IMR-90 (cell line): ENCODE measurements around the gene MPP2. TPM values are rescaled to one million over a fixed set of nuclear protein-coding genes. Genes with fewer than 3 reads are reported as not detected.

ENCODE experiments used
- ATAC-seq: fragments of 200-7000 bp; cut with Tn5 transposase; 2 replicates; pipeline ENCODE4 v1.9.1; 2020; ENCODE audit warnings: low read depth, mild to moderate bottlenecking, moderate library complexity
- BruUV-seq: library from RNA; stranded (reverse); fragments of 400-500 nt; replicated peaks from 2 replicates; lab custom pipeline; 2021; lab: Mats Ljungman, UMichigan
- CTCF ChIA-PET: fragments of 300-600 bp; formaldehyde crosslinking; extraction: SDS; loops from one replicate; lab custom pipeline; 2021; ENCODE audit warnings: antibody characterized with exemption; lab: Yijun Ruan, JAX
- POLR2A ChIA-PET: fragments of 300-600 bp; sonication (Branson Sonifier 250); formaldehyde crosslinking; loops from one replicate; lab custom pipeline; 2022; ENCODE audit warnings: antibody characterized with exemption; ENCODE audit not compliant: unreplicated experiment; lab: Charles Lee
- DNase-seq: peaks from one replicate; pipeline ENCODE4 v3.0.0; 2013
- H2AFZ ChIP-seq: replicated peaks from 2 replicates; pipeline ENCODE3; 2013; ENCODE audit warnings: low read length, mild to moderate bottlenecking; ENCODE audit not compliant: poor library complexity
- H2AK5ac ChIP-seq: 2 replicates; pipeline ENCODE4 v1.6.1; 2013; ENCODE audit warnings: low read depth, low read length, inconsistent platforms
- H2AK9ac ChIP-seq: replicated peaks from 2 replicates; pipeline ENCODE3; 2013; ENCODE audit warnings: mild to moderate bottlenecking, low read depth, low read length, moderate library complexity; ENCODE audit not compliant: poor library complexity
- H2BK120ac ChIP-seq: 2 replicates; pipeline ENCODE4 v1.6.1; 2013; ENCODE audit warnings: low read depth, low read length, inconsistent platforms
- H2BK15ac ChIP-seq: 3 replicates; pipeline ENCODE4 v1.6.1; 2013; ENCODE audit warnings: low read depth, low read length, inconsistent platforms
- H2BK20ac ChIP-seq: 2 replicates; pipeline ENCODE4 v1.6.1; 2013; ENCODE audit warnings: low read depth, mild to moderate bottlenecking, inconsistent platforms, low read length, moderate library complexity
- H2BK5ac ChIP-seq: 2 replicates; pipeline ENCODE4 v1.6.1; 2013; ENCODE audit warnings: mild to moderate bottlenecking, low read depth, low read length, inconsistent platforms; ENCODE audit not compliant: poor library complexity, severe bottlenecking
- H3K14ac ChIP-seq: replicated peaks from 2 replicates; pipeline ENCODE4 v1.6.1; 2013; ENCODE audit warnings: low read depth, low read length, inconsistent platforms
- H3K18ac ChIP-seq: 2 replicates; pipeline ENCODE4 v1.6.1; 2013; ENCODE audit warnings: low read depth, low read length, control low read depth
- H3K23ac ChIP-seq: 2 replicates; pipeline ENCODE4 v1.6.1; 2013; ENCODE audit warnings: low read depth, low read length, inconsistent platforms
- H3K27ac ChIP-seq: 2 replicates; pipeline ENCODE4 v1.5.1; 2013; ENCODE audit warnings: mild to moderate bottlenecking, control low read depth, low read length; ENCODE audit not compliant: insufficient read depth
- H3K27me3 ChIP-seq: 2 replicates; pipeline ENCODE4 v1.6.1; 2013; ENCODE audit warnings: low read length; ENCODE audit not compliant: control insufficient read depth, insufficient read depth
- H3K36me3 ChIP-seq: 2 replicates; pipeline ENCODE4 v1.6.1; 2013; ENCODE audit warnings: low read length, mixed read lengths; ENCODE audit not compliant: control insufficient read depth, insufficient read depth
- H3K4ac ChIP-seq: 2 replicates; pipeline ENCODE4 v1.6.1; 2013; ENCODE audit warnings: low read depth, low read length, inconsistent platforms
- H3K4me1 ChIP-seq: 2 replicates; pipeline ENCODE4 v1.6.1; 2013; ENCODE audit warnings: low read length, mixed read lengths; ENCODE audit not compliant: control insufficient read depth, insufficient read depth
- H3K4me2 ChIP-seq: 2 replicates; pipeline ENCODE4 v1.6.1; 2013; ENCODE audit warnings: low read depth, mild to moderate bottlenecking, control low read depth, low read length, moderate library complexity
- H3K4me3 ChIP-seq: 2 replicates; pipeline ENCODE4 v1.5.1; 2013; ENCODE audit warnings: low read depth, mild to moderate bottlenecking, control low read depth, low read length, moderate library complexity; ENCODE audit not compliant: insufficient read depth
- H3K56ac ChIP-seq: 2 replicates; pipeline ENCODE4 v1.6.1; 2013; ENCODE audit warnings: low read length, inconsistent platforms; ENCODE audit not compliant: insufficient read depth; ENCODE audit errors: extremely low read depth
- H3K79me1 ChIP-seq, 2 experiments: 2 replicates each; pipeline ENCODE4 v1.6.1; 2013; ENCODE audit warnings: low read length in 2 of 2, inconsistent platforms in 1 of 2, low read depth in 1 of 2
- H3K9ac ChIP-seq: 2 replicates; pipeline ENCODE4 v1.6.1; 2013; ENCODE audit warnings: low read depth, low read length, control low read depth
- H3K9me1 ChIP-seq: 2 replicates; pipeline ENCODE4 v1.6.1; 2013; ENCODE audit warnings: low read length, inconsistent platforms; ENCODE audit not compliant: insufficient read depth
- H3K9me3 ChIP-seq: 2 replicates; pipeline ENCODE4 v1.6.1; 2013; ENCODE audit warnings: low read length; ENCODE audit not compliant: control insufficient read depth, insufficient read depth
- H4K20me1 ChIP-seq: 2 replicates; pipeline ENCODE4 v1.6.1; 2013; ENCODE audit warnings: low read length, inconsistent platforms; ENCODE audit not compliant: insufficient read depth
- H4K5ac ChIP-seq: 2 replicates; pipeline ENCODE4 v1.6.1; 2013; ENCODE audit warnings: mild to moderate bottlenecking, low read depth, low read length, control low read depth
- H4K8ac ChIP-seq, 2 experiments: 2 replicates each; pipeline ENCODE4 v1.6.1; 2013; ENCODE audit warnings: low read depth in 2 of 2, low read length in 2 of 2, control low read depth in 1 of 2, inconsistent platforms in 1 of 2
- H4K91ac ChIP-seq: 2 replicates; pipeline ENCODE4 v1.6.1; 2013; ENCODE audit warnings: low read depth, low read length, inconsistent platforms; ENCODE audit not compliant: insufficient read depth
- BHLHE40 ChIP-seq: fragments of 150-350 bp; IDR thresholded peaks from 2 replicates; pipeline ENCODE4 v1.6.1; 2016; ENCODE audit warnings: mild to moderate bottlenecking, low read depth, low read length
- CEBPB ChIP-seq: IDR thresholded peaks from 2 replicates; pipeline ENCODE4 v1.6.1; 2012; ENCODE audit warnings: low read depth, low read length, improper control_type of control experiment
- CHD1 ChIP-seq: IDR thresholded peaks from 2 replicates; pipeline ENCODE4 v1.6.1; 2012; ENCODE audit warnings: low read depth, low read length, improper control_type of control experiment
- CTCF ChIP-seq: conservative IDR thresholded peaks from 2 replicates; pipeline ENCODE4 v1.5.1; 2012; ENCODE audit warnings: mild to moderate bottlenecking, low read depth, low read length, improper control_type of control experiment
- ELK1 ChIP-seq: fragments of 150-350 bp; IDR thresholded peaks from 2 replicates; pipeline ENCODE4 v1.6.1; 2016; ENCODE audit warnings: low read depth, mild to moderate bottlenecking, low read length, moderate library complexity, borderline replicate concordance
- MAZ ChIP-seq: IDR thresholded peaks from 2 replicates; pipeline ENCODE4 v1.6.1; 2012; ENCODE audit warnings: low read depth, mild to moderate bottlenecking, low read length, improper control_type of control experiment, moderate library complexity, borderline replicate concordance
- NFE2L2 ChIP-seq: fragments of 150-350 bp; IDR thresholded peaks from 2 replicates; pipeline ENCODE4 v1.6.1; 2016; ENCODE audit warnings: low read depth, mild to moderate bottlenecking, low read length
- POLR2A ChIP-seq: IDR thresholded peaks from 2 replicates; pipeline ENCODE4 v1.6.1; 2012; ENCODE audit warnings: mild to moderate bottlenecking, low read depth, low read length
- RAD21 ChIP-seq: IDR thresholded peaks from 2 replicates; pipeline ENCODE4 v1.6.1; 2012; ENCODE audit warnings: low read length, improper control_type of control experiment
- USF2 ChIP-seq: fragments of 150-350 bp; IDR thresholded peaks from 2 replicates; pipeline ENCODE4 v1.6.1; 2017; ENCODE audit warnings: mild to moderate bottlenecking, antibody characterized with exemption, low read length, low read depth
- WGBS, 2 experiments: methylation state at CpG; one replicate each; pipeline versions ENCODE4 v1.1.5 to v1.1.7; 2013; ENCODE audit warnings: missing lambda C conversion rate in 2 of 2; ENCODE audit not compliant: insufficient read length in 1 of 2; ENCODE audit errors: extremely low coverage in 2 of 2; 5-methylcytosine and 5-hydroxymethylcytosine counted together
- dilution Hi-C: fragments of 300-500 bp; cut with HindIII; formaldehyde crosslinking; loops from one replicate; pipeline ENCODE4 v1.14.3; 2018; ENCODE audit warnings: low sequenced_read_pairs; ENCODE audit not compliant: unreplicated experiment
- in situ Hi-C: fragments of 300-500 bp; cut with MboI; formaldehyde crosslinking; loops from 3 replicates; pipeline ENCODE4 v1.14.3; 2019; ENCODE audit warnings: low sequenced_read_pairs, inconsistent platforms, mixed read lengths
- intact Hi-C: fragments of 100-400 bp; cut with micrococcal nuclease; formaldehyde crosslinking; loops from 2 replicates; pipeline ENCODE4 v1.10.0; 2022
- polyA plus RNA-seq, 3 experiments: library from polyadenylated mRNA; depleted of rRNA; stranded (reverse); fragments of >200 nt; gene quantifications; 2 replicates each; pipeline ENCODE4 v1.2.3, GENCODE V29; 2012; ENCODE audit warnings: low replicate concordance in 1 of 3
- total RNA-seq: library from RNA; depleted of rRNA; stranded (reverse); fragments of >200 nt; gene quantifications from 2 replicates; pipeline ENCODE4 v1.2.3, GENCODE V29; 2012

MPP2 gene
- total and polyA plus RNA-seq, 2 of the 4 experiments (the other 2 are of a cell fraction): 3.2 to 3.8 TPM

- no peak for ATAC-seq
Measured at GRCh38 chr17:43830510-43831140, 76.7 kb downstream of the MPP2 start.

More at GRCh38 chr17:43830510-43831140, 76.7 kb downstream of the MPP2 start:
- dilution Hi-C loops: no loop called here
- Histone ChIP-seq H3K9me3 (no peaks in the 10 kb centered on the region), H3K9me1 (peaks cover 11% of the 10 kb centered on the region; the same call in 1 of the 2 replicates), H3K4me3 (no peak overlapping the region), H2BK15ac (no peak overlapping the region), H3K27ac (no peak overlapping the region), H4K20me1 (0 out of 2 replicates have a peak, but pooled peaks cover 6% of the 10 kb centered on the region), H3K4me1 (peaks cover 5% of the 10 kb centered on the region), H4K5ac (no peak overlapping the region), H2AK5ac (no peak overlapping the region), H2BK120ac (no peak overlapping the region), H3K56ac (no peak overlapping the region), H4K91ac (no peak overlapping the region), H3K36me3 (peaks cover 27% of the 10 kb centered on the region), H3K14ac (no peak overlapping the region), H4K8ac (no peak overlapping the region), H3K27me3 (no peaks in the 10 kb centered on the region), H2BK5ac (no peak overlapping the region), H3K18ac (no peak overlapping the region), H2BK20ac (no peak overlapping the region), H3K9ac (no peak overlapping the region), H3K4me2 (no peak overlapping the region), H2AK9ac (no peak overlapping the region), H2AFZ (no peak overlapping the region), H3K79me1 (peaks cover 11 to 46% of the 10 kb centered on the region in 2 experiments), H3K4ac (no peak overlapping the region), H3K23ac (no peak overlapping the region)
- POLR2A ChIA-PET: no interaction called here
- WGBS, 2 experiments: 94% methylated on average over 2 of the region's 7 CpGs; no CpG with 5 or more reads in 1 of the 2 experiments
- CTCF ChIA-PET: no interaction called here
- DNase-seq: no peak
- BruUV-seq: no TSS peak
- in situ Hi-C loops: no loop called here
- no peak for TF ChIP-seq ELK1
- no peak for TF ChIP-seq CEBPB
- TF ChIP-seq CHD1: no peak
- TF ChIP-seq BHLHE40: no peak
- no peak for TF ChIP-seq USF2
- no peak for TF ChIP-seq MAZ
- no peak for TF ChIP-seq NFE2L2
- TF ChIP-seq RAD21: no peak
- TF ChIP-seq POLR2A: no peak
- TF ChIP-seq CTCF: no peak
- intact Hi-C loops: no loop called here
